Psoas muscle (tissue), 8 donors: Measurements from ENCODE around the gene FAM3D. TPM values are rescaled to one million over a fixed set of nuclear protein-coding genes. Genes with fewer than 3 reads are reported as not detected.

Experiments used
- ATAC-seq, 4 donors: fragments of 200-7000 bp; cut with Tn5 transposase; one replicate each; pipeline ENCODE4 v1.9.1; 2020; ENCODE audit warnings: moderate library complexity in 3 of 4, mild to moderate bottlenecking in 2 of 4
- DNase-seq, 2 donors: peaks; one replicate each; pipeline ENCODE4 v3.0.0-alpha.2; 2020
- H3K27ac ChIP-seq: fragments of 200-600 bp; one replicate; pipeline ENCODE4 v1.8.0; 2022
- H3K27me3 ChIP-seq, 3 donors: fragments of 200-600 bp in 1 of 3; one replicate each; pipeline versions ENCODE4 v1.6.1 to v1.8.0; 2013 to 2022; ENCODE audit warnings: low read length in 2 of 3, mild to moderate bottlenecking in 2 of 3, moderate library complexity in 1 of 3; ENCODE audit not compliant: insufficient read depth in 3 of 3
- H3K36me3 ChIP-seq, 2 donors: fragments of 200-600 bp in 1 of 2; one replicate each; pipeline versions ENCODE4 v1.6.1 to v1.8.0; 2013 to 2022; ENCODE audit warnings: low read depth in 1 of 2, mild to moderate bottlenecking in 1 of 2, moderate library complexity in 1 of 2; ENCODE audit not compliant: insufficient read depth in 1 of 2
- H3K4me1 ChIP-seq: fragments of 200-600 bp; one replicate; pipeline ENCODE4 v1.8.0; 2022
- H3K4me3 ChIP-seq: fragments of 200-600 bp; one replicate; pipeline ENCODE4 v1.8.0; 2022; ENCODE audit warnings: mild to moderate bottlenecking
- H3K9me3 ChIP-seq: fragments of 200-600 bp; one replicate; pipeline ENCODE4 v1.8.0; 2022
- CTCF ChIP-seq: fragments of 200-600 bp; IDR thresholded peaks from one replicate; pipeline ENCODE4 v1.8.0; 2022; ENCODE audit warnings: antibody characterized with exemption
- WGBS, 3 donors: extraction: QIAGEN DNeasy Blood & Tissue Kit; methylation state at CpG; one replicate each; pipeline versions ENCODE4 v1.1.6 to v1.1.7; 2013; 5-methylcytosine and 5-hydroxymethylcytosine counted together
- intact Hi-C, 2 donors: fragments of 100-400 bp; cut with DNase I; formaldehyde crosslinking; loops; one replicate each; pipeline versions ENCODE4 v1.11.0 to v1.14.2; 2022
- polyA plus RNA-seq, 3 donors: library from polyadenylated mRNA; stranded (reverse); fragments of 200-250 nt; gene quantifications; one replicate each; pipeline ENCODE4 v1.2.3, GENCODE V29; 2013
- total RNA-seq, 4 donors: library from RNA; stranded (reverse); fragmentation: NEBNext Ultra II Directional in 2 of 4; extraction: Animal tissue kit (Norgen Biotek cat#: 25700) in 2 of 4; gene quantifications; one replicate each; pipeline versions ENCODE4 v1.2.1 to v1.2.4, GENCODE V29; 2021 to 2023
- donor health status: healthy with polysubstance abuse.
- donor health status: DM: no; HTN: no; CAD: no; lungs with moderate emphysema.
- donor health status: Bipolar disorder and iron deficiency.
- donor health status: healthy.
- donor health status: DM: yes; HTN: yes; CAD: no.
- donor health status: DM: no; HTN: no; CAD: no.
- donor health status: DM: no; HTN: no; CAD: no.
- donor health status: DM: yes; HTN: yes; CAD: no.

Gene FAM3D
- total and polyA plus RNA-seq, 7 donors = 0.05 TPM; not detected in 6

- Histone ChIP-seq H3K36me3 (no peaks in the 10 kb centered on the region), H3K27me3 (no peaks in the 10 kb centered on the region), H3K4me3 (no peak overlapping the region), H3K4me1 (no peaks in the 10 kb centered on the region), H3K9me3 (no peaks in the 10 kb centered on the region), H3K27ac (no peak overlapping the region)
- DNase-seq (no peak), ATAC-seq (no peak)
- intact Hi-C loops = loop anchor here in 1 of 2 donors (10.0 kb wide), 1 partner anchor 409 kb away; the partner anchor contains the start of gene CFAP20DC
- whole genome bisulfite sequencing, 3 donors = 74 to 89% (median 84%) methylated on average over 4 of the region's 4 CpGs
- no peak for TF ChIP-seq CTCF
Observed at GRCh38 chr3:58645726-58646125, 20.8 kb downstream of the FAM3D start.

DNA sequence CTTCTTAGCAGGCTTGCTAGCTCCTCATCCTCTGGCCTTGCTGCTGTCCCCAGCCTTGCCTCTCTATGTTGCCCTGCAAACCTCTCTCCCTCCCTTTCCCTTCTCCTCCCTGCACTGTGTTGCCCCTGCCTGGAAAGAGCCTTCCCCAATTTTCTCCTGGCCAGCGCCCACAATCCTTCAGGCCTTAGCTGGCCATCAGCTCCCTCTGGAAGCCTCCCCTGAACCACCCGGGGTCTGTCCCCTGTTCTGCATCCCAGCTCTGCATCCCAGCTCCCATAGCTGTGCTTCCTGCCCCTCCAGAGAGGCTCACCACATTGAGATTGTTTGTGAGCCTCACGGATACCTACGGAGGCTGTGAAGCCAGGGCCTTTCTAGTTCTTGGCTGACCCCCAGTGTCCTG, 23.7 kb downstream of the FAM3D start:
- Histone ChIP-seq H3K9me3 (no peaks in the 10 kb centered on the region), H3K27ac (no peak overlapping the region), H3K4me3 (no peak overlapping the region), H3K4me1 (no peaks in the 10 kb centered on the region), H3K36me3 (no peaks in the 10 kb centered on the region), H3K27me3 (no peaks in the 10 kb centered on the region)
- 82 to 84% (median 82%) methylated on average over 4 of the region's 4 CpGs for WGBS, 3 donors
- no peak for TF ChIP-seq CTCF
- ATAC-seq = no peak
- DNase-seq = no peak
- intact Hi-C loops = loop anchor here (5.0 to 10.0 kb wide), 2 partner anchors 412 to 1219 kb away; partner anchors contain the start of gene CFAP20DC (in 1 of the 2)

GRCh38 chr3:58640700-58641372, 25.7 kb downstream of the FAM3D start:
- Histone ChIP-seq H3K4me3 (no peak overlapping the region), H3K27me3 (peaks cover 0 to under 1% (median 0%) of the 10 kb centered on the region in 3 donors), H3K36me3 (no peaks in the 10 kb centered on the region), H3K4me1 (no peaks in the 10 kb centered on the region), H3K9me3 (no peaks in the 10 kb centered on the region), H3K27ac (no peak overlapping the region)
- WGBS, 3 donors = 20 to 21% (median 21%) methylated on average over 25 of the region's 25 CpGs
- intact Hi-C loops = loop anchor here (1.0 to 10.0 kb wide), 3 partner anchors 414 to 1221 kb away; partner anchors contain the start of gene CFAP20DC (in 1 of the 2)
- peak; percentile 71 to 83 for DNase-seq
- peak; percentile 81 for TF ChIP-seq CTCF
- ATAC-seq = peak; percentile 86 to 95 (median 90)

DNA sequence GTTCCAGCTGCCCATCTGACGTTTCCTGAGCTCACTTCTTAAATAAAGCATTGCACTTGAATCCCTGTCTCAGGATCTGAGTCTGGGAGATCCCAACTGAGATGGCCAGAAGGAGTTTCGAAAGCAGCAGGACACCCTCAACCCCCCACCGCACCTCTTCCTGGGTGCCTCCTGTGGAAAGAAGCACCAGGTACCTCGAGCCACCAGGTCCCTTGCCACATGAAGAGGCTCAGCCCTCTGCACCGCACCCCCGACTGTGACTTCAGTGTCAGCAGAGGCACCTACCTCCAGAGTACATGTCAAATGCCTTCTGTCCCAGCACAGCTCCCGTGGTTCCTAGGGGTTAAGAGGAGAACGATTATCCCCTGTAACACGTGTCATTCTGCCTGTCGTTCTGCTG, 26.7 kb downstream of the FAM3D start:
- intact Hi-C loops = loop anchor here (1.0 to 10.0 kb wide), 3 partner anchors 415 to 1222 kb away; partner anchors contain the start of gene CFAP20DC (in 1 of the 2)
- Histone ChIP-seq H3K27me3 (peaks cover 0 to 3% (median 0%) of the 10 kb centered on the region in 3 donors), H3K4me3 (no peak overlapping the region), H3K36me3 (no peaks in the 10 kb centered on the region), H3K27ac (no peak overlapping the region), H3K4me1 (no peaks in the 10 kb centered on the region), H3K9me3 (no peaks in the 10 kb centered on the region)
- no peak for DNase-seq
- no peak for TF ChIP-seq CTCF
- WGBS, 3 donors = 82 to 84% (median 83%) methylated on average over 10 of the region's 10 CpGs
- no peak for ATAC-seq
